ENCODE measurements around the gene SOX12. TPM values are rescaled to one million over a fixed set of nuclear protein-coding genes. Genes with fewer than 3 reads are reported as not detected.

The SOX12 gene
- total and polyA plus RNA-seq, 2 donors (not counting 1 experiment from before 2014, with no cell fraction given): 5.3 to 13.6 TPM

DNA sequence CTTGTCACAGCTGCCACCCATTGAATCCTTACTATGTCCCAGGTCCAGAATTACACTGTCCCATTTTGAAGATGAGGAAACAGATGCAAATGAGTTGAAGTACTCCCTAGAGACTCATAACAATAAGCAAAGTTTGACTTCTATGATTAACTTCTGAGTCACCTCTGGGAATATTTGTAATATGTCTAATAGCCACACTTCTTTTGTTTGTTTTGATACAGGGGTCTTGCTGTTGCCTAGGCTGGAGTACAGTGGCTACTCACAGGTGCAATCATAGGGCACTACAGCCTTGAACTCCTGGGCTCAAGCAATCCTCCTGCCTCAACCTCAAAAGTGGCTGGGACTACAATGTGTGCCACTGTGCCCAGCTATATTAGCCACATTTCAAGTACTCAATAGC is 11.4 kb upstream of the SOX12 start:
- no peak overlapping the region for H3K4me3 Mint-ChIP-seq
- H3K27me3 Mint-ChIP-seq: no peaks in the 10 kb centered on the region
- Histone ChIP-seq H3K4me1 (ENCODE audit: control insufficient read depth in 2 of 2, insufficient read depth in 2 of 2, low read length in 2 of 2) (peaks cover 10 to 13% of the 10 kb centered on the region in 2 donors), H3K9me3 (ENCODE audit: control extremely low read depth in 1 of 3, control insufficient read depth in 2 of 3, insufficient read depth in 1 of 3, low read length in 2 of 3) (peaks cover 0 to 4% (median 0%) of the 10 kb centered on the region in 3 donors), H3K27ac (ENCODE audit: low read length in 2 of 2) (no peak overlapping the region), H2AFZ (ENCODE audit: insufficient read depth, low read depth, low read length, poor library complexity, severe bottlenecking) (no peak overlapping the region), H3K4me3 (ENCODE audit: control extremely low read depth in 1 of 5, extremely low read depth in 1 of 5, insufficient read depth in 1 of 5, low read depth in 2 of 5, low read length in 4 of 5) (no peak overlapping the region), H3K4me2 (replicated peaks; ENCODE audit: low read depth, low read length, poor library complexity, severe bottlenecking) (no peak overlapping the region), H3K36me3 (replicated peaks in 1 of 2; ENCODE audit: control extremely low read depth in 1 of 2, control insufficient read depth in 1 of 2, extremely low read depth in 1 of 2, insufficient read depth in 2 of 2, low read length in 1 of 2) (no peaks in the 10 kb centered on the region), H3K9ac (ENCODE audit: low read length) (no peak overlapping the region), H4K20me1 (ENCODE audit: control insufficient read depth, insufficient read depth, low read length, poor library complexity, severe bottlenecking) (no peaks in the 10 kb centered on the region), H3K79me2 (ENCODE audit: control insufficient read depth, insufficient read depth, low read length) (no peaks in the 10 kb centered on the region), H3K27me3 (replicated peaks in 1 of 4; ENCODE audit: control extremely low read depth in 1 of 4, control insufficient read depth in 3 of 4, insufficient read depth in 4 of 4, low read length in 3 of 4) (no peaks in the 10 kb centered on the region)
- peaks cover 16% of the 10 kb centered on the region for H3K4me1 Mint-ChIP-seq
- CTCF ChIA-PET: interaction anchor here (1.4 to 1.7 kb wide), 2 partner anchors 10 to 16 kb away, joined by 4 to 5 read pairs; no protein-coding TSS in a partner anchor
- POLR2A ChIA-PET: no interaction called here
- H3K27ac Mint-ChIP-seq: no peak overlapping the region
- intact Hi-C loops (cut with micrococcal nuclease): no loop called here
- no peaks in the 10 kb centered on the region for H3K9me3 Mint-ChIP-seq (ENCODE audit: insufficient read depth)
- DNase-seq: no peak
- TF ChIP-seq, protein P1, sequence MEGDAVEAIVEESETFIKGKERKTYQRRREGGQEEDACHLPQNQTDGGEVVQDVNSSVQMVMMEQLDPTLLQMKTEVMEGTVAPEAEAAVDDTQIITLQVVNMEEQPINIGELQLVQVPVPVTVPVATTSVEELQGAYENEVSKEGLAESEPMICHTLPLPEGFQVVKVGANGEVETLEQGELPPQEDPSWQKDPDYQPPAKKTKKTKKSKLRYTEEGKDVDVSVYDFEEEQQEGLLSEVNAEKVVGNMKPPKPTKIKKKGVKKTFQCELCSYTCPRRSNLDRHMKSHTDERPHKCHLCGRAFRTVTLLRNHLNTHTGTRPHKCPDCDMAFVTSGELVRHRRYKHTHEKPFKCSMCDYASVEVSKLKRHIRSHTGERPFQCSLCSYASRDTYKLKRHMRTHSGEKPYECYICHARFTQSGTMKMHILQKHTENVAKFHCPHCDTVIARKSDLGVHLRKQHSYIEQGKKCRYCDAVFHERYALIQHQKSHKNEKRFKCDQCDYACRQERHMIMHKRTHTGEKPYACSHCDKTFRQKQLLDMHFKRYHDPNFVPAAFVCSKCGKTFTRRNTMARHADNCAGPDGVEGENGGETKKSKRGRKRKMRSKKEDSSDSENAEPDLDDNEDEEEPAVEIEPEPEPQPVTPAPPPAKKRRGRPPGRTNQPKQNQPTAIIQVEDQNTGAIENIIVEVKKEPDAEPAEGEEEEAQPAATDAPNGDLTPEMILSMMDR (IDR thresholded peaks at IDR 0.05): no peak
- TF ChIP-seq EZH2 (IDR thresholded peaks at IDR 0.05; ENCODE audit: borderline replicate concordance, insufficient read depth, low read depth, low read length, poor library complexity, severe bottlenecking): no peak
- ATAC-seq (ENCODE audit: low read depth): no peak

DNA sequence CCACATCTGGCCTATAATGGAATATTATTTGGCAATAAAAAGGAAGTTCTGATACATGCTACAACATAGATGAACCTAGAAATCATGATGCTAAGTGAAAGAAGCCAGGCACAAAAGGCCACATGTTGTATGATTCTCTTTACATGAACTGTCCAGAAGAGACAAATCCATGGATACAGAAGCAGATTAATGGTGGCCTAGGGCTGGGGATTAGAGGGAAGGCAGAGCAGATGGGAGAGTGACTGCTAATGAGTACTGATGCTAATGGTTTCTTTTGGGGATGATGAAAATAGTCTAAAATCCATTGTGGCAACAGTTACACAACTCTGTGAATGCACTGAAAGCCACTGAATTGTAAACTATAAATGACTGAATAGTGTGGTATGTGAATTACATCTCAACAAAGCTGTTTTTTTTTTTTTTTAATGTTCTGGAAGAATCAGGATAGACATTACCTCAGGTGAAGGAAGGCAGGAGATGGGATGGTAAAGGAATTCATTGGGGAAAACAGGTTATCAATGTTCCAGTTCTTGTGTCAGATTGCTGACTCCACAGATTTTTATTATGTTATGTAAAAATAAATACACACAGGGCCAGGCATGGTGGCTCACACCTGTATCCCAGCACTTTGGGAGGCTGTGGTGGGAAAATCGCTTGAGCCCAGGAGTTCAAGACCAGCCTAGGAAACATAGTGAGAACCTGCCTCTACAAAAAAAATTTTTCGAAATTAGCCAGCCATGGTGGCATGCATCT is 8.9 kb upstream of the SOX12 start:
- no peak overlapping the region for H3K4me3 Mint-ChIP-seq
- H3K4me1 Mint-ChIP-seq: peaks cover 3% of the 10 kb centered on the region
- no peaks in the 10 kb centered on the region for H3K27me3 ChIP-seq (replicated peaks in 1 of 4; ENCODE audit: control extremely low read depth in 1 of 4, control insufficient read depth in 3 of 4, insufficient read depth in 4 of 4, low read length in 3 of 4)
- intact Hi-C loops (cut with micrococcal nuclease): no loop called here
- H4K20me1 ChIP-seq (ENCODE audit: control insufficient read depth, insufficient read depth, low read length, poor library complexity, severe bottlenecking): no peaks in the 10 kb centered on the region
- no peaks in the 10 kb centered on the region for H3K9me3 Mint-ChIP-seq (ENCODE audit: insufficient read depth)
- no peaks in the 10 kb centered on the region for H3K36me3 ChIP-seq (replicated peaks in 1 of 2; ENCODE audit: control extremely low read depth in 1 of 2, control insufficient read depth in 1 of 2, extremely low read depth in 1 of 2, insufficient read depth in 2 of 2, low read length in 1 of 2)
- CTCF ChIA-PET: no interaction called here
- 86% methylated on average over 2 of the region's 2 CpGs for WGBS (ENCODE audit: insufficient coverage)
- H3K27me3 Mint-ChIP-seq: no peaks in the 10 kb centered on the region
- H3K27ac ChIP-seq (ENCODE audit: low read length in 2 of 2): no peak overlapping the region
- no peak for ATAC-seq (ENCODE audit: low read depth)
- H2AFZ ChIP-seq (ENCODE audit: insufficient read depth, low read depth, low read length, poor library complexity, severe bottlenecking): no peak overlapping the region
- no peaks in the 10 kb centered on the region for H3K79me2 ChIP-seq (ENCODE audit: control insufficient read depth, insufficient read depth, low read length)
- no peak overlapping the region for H3K27ac Mint-ChIP-seq
- no peak for DNase-seq
- no peaks in the 10 kb centered on the region for H3K4me1 ChIP-seq (ENCODE audit: control insufficient read depth in 2 of 2, insufficient read depth in 2 of 2, low read length in 2 of 2)
- POLR2A ChIA-PET: no interaction called here
- H3K4me3 ChIP-seq (ENCODE audit: control extremely low read depth in 1 of 5, extremely low read depth in 1 of 5, insufficient read depth in 1 of 5, low read depth in 2 of 5, low read length in 4 of 5): no peak overlapping the region
- no peak overlapping the region for H3K9ac ChIP-seq (ENCODE audit: low read length)
- no peak for TF ChIP-seq EZH2 (IDR thresholded peaks at IDR 0.05; ENCODE audit: borderline replicate concordance, insufficient read depth, low read depth, low read length, poor library complexity, severe bottlenecking)
- TF ChIP-seq, protein P1 (IDR thresholded peaks at IDR 0.05): no peak
- no peaks in the 10 kb centered on the region for H3K9me3 ChIP-seq (ENCODE audit: control extremely low read depth in 1 of 3, control insufficient read depth in 2 of 3, insufficient read depth in 1 of 3, low read length in 2 of 3)
- H3K4me2 ChIP-seq (replicated peaks; ENCODE audit: low read depth, low read length, poor library complexity, severe bottlenecking): no peak overlapping the region

Measured in B cell (primary cell).